ENCODE measurements around the gene CTTN.

The CTTN gene

DNA sequence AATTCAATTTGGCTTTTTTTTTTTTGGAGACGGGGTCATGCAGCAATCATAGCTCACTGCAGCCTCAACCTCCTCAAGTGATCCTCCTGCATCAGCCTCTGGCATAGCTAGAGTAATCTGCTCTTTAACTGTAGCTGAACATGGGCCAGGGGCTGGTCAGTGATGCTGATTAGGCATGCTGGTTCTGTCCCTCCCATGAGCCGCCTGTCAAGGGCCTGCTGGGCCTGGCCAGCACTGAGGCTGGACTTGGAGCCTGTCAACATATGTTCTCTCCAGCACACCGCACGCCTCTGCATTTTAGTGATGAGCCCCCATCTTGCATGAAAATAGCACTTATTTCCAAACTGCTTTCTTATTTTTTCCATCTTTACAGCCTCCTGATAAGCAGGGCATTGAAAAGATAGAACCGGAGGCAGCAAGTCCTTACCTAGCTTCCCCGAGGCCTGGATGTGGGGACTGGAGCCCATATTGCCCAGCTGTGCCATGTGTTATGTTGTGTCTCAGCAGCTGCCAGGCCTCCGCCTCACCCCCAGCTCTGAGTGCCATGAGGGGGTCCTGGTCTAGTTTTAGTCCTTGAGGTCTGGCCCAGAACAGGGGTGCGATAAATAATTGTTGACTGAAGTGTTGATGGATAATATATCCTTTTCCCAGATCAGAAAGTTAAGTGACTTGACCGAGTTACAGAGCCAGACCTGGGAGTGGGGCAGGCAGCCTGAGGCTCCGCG is 80.0 kb downstream of the CTTN start:
- DNase-seq = no peak

DNA sequence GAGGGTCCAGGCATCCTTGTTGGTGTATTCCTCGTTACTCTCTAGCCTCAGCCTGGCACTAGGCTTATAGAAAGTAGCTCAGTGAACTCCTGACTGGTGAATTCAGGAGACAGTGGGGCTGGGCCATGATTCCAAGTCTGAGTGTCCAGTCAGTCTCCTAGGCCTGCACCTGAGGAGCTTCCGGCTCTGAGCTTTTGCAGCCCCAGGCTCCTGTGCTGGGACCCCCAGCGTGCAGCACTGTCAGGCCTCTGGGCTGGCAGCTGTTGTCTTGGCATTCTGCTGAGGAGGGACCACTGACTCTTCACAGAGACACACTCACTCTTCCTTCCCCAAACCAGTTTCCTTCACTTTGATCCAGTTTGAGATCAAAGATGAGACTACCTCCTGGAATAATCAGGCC is 82.4 kb downstream of the CTTN start:
- DNase-seq = no peak

DNA sequence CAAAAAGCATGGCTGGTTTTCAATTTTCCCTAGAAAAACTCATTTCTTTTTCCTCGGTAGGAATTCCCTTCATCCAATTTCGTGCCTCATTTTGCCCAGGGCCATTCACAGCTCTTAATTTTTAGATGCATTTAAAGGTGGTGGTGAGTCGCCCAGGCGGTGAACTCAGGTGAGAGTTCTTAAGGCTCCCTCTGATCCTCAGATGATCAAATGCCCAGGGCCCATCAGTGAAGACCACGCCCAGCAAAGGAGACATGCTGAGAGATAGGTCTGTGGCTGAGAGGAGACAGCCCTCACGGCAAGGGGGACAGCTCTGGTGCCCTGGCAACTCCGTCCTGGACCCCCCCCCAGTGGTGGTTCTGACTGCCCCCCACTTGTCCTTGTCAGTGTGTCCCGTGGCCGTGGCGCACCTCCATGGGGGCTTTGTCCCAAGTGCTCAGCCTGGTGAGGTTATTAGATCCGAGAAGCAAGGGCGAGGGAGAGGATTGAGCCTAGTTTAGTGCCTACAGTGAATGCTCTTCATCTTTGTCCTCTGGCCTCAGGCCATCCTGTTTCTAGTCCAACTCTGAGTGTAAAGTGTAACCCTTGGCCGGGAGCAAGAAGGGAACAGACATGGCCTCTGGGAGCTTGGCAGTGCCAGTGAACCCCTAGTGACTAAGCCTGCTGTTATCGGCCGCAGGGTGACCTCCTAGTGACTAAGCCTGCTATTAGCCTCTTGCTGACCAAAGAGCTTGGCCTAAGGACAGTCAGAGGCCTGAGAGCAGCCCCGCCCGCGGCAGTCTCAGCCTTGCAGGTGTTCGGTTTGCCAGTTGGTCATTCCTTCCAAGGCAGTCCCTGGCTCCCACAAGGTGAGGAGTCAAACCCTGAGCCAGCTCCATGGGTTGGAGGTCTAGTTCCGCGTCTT is 83.5 kb downstream of the CTTN start:
- DNase-seq = no peak

DNA sequence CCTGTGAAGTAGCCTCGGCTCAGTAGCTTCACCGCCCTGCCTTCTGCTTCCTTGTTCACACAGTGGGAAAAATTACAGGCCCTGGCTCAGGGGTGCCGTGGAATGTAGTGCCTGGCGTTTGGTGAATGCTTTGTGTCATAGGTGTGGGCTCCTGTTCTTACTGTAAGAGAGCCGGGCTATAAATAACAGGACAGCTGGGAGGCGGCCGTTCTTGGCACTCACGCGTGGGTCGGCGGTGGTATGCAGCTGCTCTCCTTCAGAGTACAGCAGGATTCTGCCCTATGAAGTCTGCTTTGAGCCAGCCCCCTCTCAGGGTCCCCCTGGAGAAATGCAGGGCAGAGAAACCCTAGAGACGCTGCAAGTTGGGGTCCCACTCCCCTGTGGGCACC is 84.2 kb downstream of the CTTN start:
- no peak for DNase-seq

DNA sequence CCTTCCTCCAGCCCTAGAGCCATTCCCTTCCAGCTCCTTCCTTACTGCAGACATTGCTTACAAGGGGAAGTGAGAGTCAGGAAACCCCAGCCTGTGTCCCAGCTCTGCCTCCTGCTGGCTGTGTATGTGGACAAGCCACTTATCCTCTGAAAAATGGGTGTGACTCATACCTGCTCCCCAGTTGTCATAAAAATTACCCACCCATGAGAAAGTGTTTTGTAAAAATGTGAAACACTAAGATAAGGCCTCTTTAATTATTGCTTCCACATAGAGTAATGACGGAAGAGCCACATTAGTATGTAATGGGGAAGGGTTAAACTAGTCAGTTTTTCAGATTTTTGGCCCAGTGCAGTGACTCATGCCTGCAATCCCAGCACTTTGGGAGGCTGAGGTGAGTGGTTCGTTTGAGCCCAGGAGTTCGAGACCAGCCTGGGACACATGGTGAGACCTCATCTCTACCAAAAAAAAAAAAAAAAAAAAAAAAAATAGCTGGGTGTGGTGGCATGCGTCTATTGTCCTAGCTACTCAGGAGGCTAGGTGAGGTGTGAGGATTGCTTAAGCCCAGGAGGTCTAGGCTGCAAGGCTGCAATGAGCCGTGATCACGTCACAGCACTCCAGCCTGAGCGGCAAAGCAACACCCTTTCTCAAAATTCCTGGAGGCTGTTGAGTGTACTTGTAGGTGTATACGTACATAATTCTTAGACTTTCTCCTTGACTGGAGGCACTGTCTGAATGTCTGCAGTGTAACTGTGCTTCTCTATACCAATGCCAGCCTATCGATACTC is 84.9 kb downstream of the CTTN start:
- DNase-seq = no peak

DNA sequence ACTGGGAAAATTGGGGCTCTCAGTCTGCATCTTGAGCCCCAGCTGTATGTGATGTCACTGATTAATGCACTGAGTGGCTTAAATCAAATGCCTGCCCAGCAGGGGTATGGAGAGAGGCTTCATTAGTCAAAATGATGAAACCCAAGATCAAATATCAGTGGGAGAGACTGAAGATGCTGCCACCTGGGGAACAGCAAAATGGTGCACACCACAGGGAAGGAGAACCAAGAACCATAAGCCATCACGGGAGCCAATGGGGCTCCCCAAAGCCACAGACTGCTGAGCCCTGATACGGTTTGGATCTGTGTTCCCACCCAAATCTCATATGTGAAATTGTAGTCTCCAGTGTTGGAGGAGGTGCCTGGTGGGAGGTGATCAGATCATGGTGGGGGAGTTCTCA is 85.6 kb downstream of the CTTN start:
- DNase-seq = no peak

DNA sequence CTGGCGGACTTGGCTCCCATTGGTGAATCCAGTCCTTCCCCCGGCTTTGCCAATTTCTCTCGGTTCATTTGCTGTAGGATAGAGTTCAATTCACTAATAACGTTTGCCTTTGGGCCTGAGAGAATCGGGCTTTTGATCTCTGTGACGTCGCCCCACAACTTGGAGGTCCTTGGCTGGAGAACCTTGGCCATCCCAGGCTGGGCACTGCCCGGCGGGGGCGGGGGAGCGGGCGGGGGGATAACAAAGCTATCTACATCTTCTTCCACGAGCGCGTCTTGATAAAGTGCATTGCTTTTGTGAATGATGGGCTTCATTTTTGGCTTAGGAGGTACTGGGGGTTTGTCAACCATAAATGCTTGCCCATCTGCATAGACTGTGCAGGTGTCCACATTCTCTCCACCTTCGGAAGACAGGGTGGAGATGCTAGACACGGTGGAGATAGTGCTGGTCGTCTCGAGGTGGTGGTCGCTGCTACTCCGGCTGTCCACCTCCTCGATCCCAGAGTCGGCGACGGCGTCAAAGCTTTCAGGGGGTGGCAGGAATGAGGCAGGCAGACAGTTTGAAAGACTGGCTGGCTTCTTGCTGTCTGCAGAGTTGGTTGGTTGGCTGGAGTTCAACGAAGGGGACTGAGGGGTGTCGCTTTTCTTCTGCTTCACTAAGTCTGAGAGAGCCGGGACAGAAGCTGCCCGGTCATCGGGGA is 87.1 kb downstream of the CTTN start:
- DNase-seq = no peak

DNA sequence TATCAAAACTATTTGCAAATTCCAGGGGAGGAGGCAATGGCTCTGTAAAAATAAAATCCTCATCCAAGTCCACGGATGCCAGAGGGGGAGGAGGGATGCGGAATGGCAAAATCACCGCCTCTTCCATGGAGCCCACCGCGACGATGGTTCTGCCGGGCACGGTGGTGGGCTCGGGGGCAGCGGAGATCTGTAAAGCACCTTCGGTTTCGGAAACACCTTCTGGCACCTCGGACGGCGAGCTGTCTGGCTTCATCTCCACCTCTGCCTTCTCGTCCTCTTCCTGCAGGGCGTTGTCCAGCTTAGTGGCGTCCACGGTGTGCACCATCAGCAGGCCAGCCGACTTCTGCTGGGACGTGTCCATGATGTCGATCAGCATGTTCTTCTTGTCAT is 87.7 kb downstream of the CTTN start:
- DNase-seq = no peak

All from activated T-cell treated with anti-CD3 and anti-CD28 coated beads for 4 hours (primary cell).